HG03520 (cell line): ENCODE data around the gene B4GALT5.

Experiments
- ATAC-seq: cut with Tn5 transposase; IDR thresholded peaks from one replicate; pipeline ENCODE4 v1.9.1; 2021; ENCODE audit warnings: mild to moderate bottlenecking, moderate library complexity; ENCODE audit not compliant: unreplicated experiment

B4GALT5 gene

GRCh38 chr20:49661560-49662329 lies 51.9 kb downstream of the B4GALT5 start:
- ATAC-seq, result no peak

DNA sequence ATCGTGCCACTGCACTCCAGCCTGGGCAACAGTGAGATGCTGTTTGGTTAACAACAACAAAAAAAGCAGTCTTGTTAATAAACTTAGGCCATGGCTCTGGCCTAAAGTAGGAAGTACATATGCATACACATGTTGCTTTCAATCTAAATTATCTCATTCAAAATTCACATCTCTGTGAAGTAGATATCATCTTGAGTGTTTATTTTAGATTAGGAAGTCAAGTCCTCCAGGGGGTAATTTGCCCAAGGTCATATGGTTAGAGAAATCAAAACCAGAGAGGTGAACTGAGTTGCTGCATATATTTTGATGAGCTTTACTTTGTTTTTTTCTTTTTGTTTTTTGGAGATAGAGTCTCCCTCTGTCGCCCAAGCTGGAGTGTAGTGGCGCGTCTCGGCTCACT lies 52.8 kb downstream of the B4GALT5 start:
- no peak for ATAC-seq

- no peak for ATAC-seq
These were observed 54.6 kb downstream of the B4GALT5 start for GRCh38 chr20:49659056-49659455.

DNA sequence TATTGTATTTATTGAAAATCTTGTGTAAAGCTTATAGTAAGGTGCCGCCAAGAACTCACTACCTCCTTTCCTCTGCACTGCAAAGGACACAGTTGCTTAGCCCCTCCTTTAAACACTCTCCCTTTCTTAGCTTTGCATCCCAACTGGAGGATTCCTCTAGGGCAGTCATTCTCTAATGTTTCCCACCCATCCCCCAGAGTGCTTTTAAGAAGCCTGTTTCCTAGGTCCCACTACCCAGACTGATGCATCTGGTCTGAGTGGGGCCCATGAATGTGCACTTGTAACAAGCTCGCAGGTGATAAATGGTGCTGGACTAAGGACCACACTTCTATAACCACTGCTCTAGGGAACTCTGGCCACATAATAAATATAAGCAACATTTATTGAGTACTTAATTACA lies 55.2 kb downstream of the B4GALT5 start:
- ATAC-seq, result no peak

GRCh38 chr20:49657118-49657901 lies 56.4 kb downstream of the B4GALT5 start:
- no peak for ATAC-seq

- no peak for ATAC-seq
These were observed 57.4 kb downstream of the B4GALT5 start for GRCh38 chr20:49656304-49656703.

- no peak for ATAC-seq
These were observed 59.7 kb downstream of the B4GALT5 start for GRCh38 chr20:49653925-49654434.

- no peak for ATAC-seq
These were observed 64.0 kb downstream of the B4GALT5 start for GRCh38 chr20:49649672-49650071.

GRCh38 chr20:49647550-49647949 lies 66.1 kb downstream of the B4GALT5 start:
- ATAC-seq, result no peak

DNA sequence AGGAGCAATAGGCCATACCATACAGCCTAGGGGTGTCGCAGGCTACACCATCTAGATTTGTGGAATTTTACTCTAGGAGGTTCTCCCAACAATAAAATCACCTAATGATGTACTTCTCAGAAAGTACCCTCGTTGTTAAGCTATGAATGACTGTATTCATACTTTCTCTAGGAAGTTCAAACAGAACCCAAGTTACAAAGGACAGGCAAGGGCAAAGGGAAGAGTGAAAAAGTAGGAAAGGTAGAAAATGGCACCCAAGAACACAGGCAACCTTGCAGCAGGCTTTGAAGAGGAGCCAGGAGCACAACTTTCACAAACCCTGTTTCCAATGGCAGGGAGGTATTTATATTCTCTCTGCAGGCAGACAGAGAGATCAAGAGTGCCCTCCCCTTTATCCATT lies 67.2 kb downstream of the B4GALT5 start:
- no peak for ATAC-seq

GRCh38 chr20:49646126-49646525 lies 67.6 kb downstream of the B4GALT5 start:
- ATAC-seq, result no peak

- no peak for ATAC-seq
These were observed 68.6 kb downstream of the B4GALT5 start for GRCh38 chr20:49644980-49645565.

GRCh38 chr20:49642816-49643215 lies 70.9 kb downstream of the B4GALT5 start:
- no peak for ATAC-seq

GRCh38 chr20:49641683-49642656 lies 71.7 kb downstream of the B4GALT5 start:
- no peak for ATAC-seq

GRCh38 chr20:49637046-49637637 lies 76.5 kb downstream of the B4GALT5 start:
- ATAC-seq, result no peak

DNA sequence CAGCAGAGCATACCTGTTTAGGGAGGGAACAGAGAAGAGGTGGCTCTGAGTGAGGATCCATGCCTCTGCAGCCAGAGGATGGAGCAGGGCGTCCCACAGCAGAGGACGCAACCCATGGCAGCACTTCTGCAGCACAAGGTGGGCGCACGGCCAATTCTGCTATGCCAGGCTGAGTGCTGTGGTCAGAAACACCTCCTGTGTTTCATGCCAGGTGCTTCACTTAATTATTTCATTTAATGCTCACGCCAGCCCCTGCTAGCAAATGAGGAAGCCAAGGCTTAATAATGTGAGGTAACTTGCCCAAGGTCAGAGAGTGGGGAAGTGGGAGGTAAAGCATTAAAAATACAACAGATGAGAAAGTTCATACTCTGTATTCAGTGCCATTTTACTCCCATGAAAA lies 77.2 kb downstream of the B4GALT5 start:
- no peak for ATAC-seq

DNA sequence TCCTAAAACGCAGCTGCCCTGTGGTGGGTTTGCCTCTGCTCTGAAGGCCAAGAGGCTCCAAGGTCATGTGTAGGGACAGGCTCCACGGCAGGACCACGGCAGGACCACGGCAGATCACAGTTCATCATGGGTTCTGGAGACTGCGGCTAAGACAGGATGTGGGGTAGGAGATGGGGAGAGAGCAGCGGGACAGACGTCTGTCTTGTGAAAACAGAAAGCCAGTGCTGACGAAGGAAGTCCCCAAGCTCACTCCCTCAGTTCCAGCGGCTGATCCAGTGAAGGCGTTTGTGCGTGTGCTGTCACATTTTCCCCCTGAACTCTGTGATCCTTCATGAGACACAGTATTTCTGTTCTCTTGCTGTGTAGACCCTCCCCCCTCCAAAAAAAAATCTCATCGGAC lies 77.8 kb downstream of the B4GALT5 start:
- no peak for ATAC-seq

DNA sequence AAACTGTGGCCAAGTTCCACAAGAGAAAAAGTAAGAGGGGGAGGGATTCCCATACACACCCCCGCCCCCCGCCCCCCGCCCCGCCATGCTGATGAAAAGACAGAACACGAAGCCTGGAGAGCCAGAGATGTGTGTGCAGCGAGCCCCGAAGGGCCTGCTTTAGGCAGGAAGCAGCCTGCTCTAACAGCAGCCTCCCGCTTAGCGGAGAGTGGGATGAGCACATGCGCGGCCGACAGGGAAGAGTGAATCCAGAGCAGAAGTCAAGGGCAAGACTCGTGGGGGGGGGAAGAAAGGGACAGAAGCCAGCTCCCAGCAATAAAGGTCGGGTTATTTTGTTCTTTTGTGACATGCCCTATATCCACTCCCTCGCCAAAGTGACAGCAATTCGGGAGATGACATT lies 78.5 kb downstream of the B4GALT5 start:
- no peak for ATAC-seq

- no peak for ATAC-seq
These were observed 79.6 kb downstream of the B4GALT5 start for GRCh38 chr20:49634116-49634515.

GRCh38 chr20:49633643-49634042 lies 80.0 kb downstream of the B4GALT5 start:
- no peak for ATAC-seq
